ENCODE data around the gene TGM5. TPM values are rescaled to one million over a fixed set of nuclear protein-coding genes. Genes with fewer than 3 reads are reported as not detected.

Gene TGM5
- total RNA-seq, 2 experiments from 2014 or later: 0.11 to 0.22 TPM

GRCh38 chr15:43249699-43250203 is 17.0 kb downstream of the TGM5 start:
- H3K4me3 Mint-ChIP-seq: no peak overlapping the region
- peaks cover 48% of the 10 kb centered on the region for H3K4me1 Mint-ChIP-seq (ENCODE audit: low read depth)
- intact Hi-C loops (cut with micrococcal nuclease): no loop called here
- H3K27ac Mint-ChIP-seq: peak overlapping the region; percentile 76
- ChIA-PET POLR2A (interaction anchor here (1.7 kb wide), 1 partner anchor 10 kb away, joined by 5 read pairs; no protein-coding TSS in a partner anchor), CTCF (interaction anchor here (4.1 kb wide), 1 partner anchor 24 kb away, joined by 17 read pairs; no protein-coding TSS in a partner anchor)
- no peaks in the 10 kb centered on the region for H3K36me3 Mint-ChIP-seq (ENCODE audit: low read depth)
- DNase-seq (peak; percentile 70), ATAC-seq (peak; percentile 59)
- TF ChIP-seq CTCF (IDR thresholded peaks at IDR 0.05): no peak
- no peaks in the 10 kb centered on the region for H3K27me3 Mint-ChIP-seq
- no peaks in the 10 kb centered on the region for H3K9me3 Mint-ChIP-seq

GRCh38 chr15:43249236-43249635 is 17.5 kb downstream of the TGM5 start:
- intact Hi-C loops (cut with micrococcal nuclease): no loop called here
- Mint-ChIP-seq H3K9me3 (no peaks in the 10 kb centered on the region), H3K4me1 (ENCODE audit: low read depth) (peaks cover 44% of the 10 kb centered on the region), H3K27ac (peak overlapping the region; percentile 76), H3K4me3 (no peak overlapping the region), H3K36me3 (ENCODE audit: low read depth) (no peaks in the 10 kb centered on the region), H3K27me3 (no peaks in the 10 kb centered on the region)
- ChIA-PET CTCF (interaction anchor here (2.0 to 4.1 kb wide), 2 partner anchors 23 to 37 kb away, joined by 9 to 17 read pairs; no protein-coding TSS in a partner anchor), POLR2A (no interaction called here)
- DNase-seq (no peak), ATAC-seq (peak; percentile 0)
- TF ChIP-seq CTCF (IDR thresholded peaks at IDR 0.05): no peak

- H3K36me3 Mint-ChIP-seq (ENCODE audit: low read depth): no peaks in the 10 kb centered on the region
- peaks cover 2% of the 10 kb centered on the region for H3K27me3 Mint-ChIP-seq
- no peak overlapping the region for H3K27ac Mint-ChIP-seq
- ATAC-seq: no peak
- no peak for DNase-seq
- ChIA-PET POLR2A (interaction anchor here (0.6 kb wide), 1 partner anchor 1167 kb away, joined by 4 read pairs; no protein-coding TSS in a partner anchor), CTCF (interaction anchor here (0.9 to 4.1 kb wide), 4 partner anchors 17 to 39 kb away, joined by 3 to 17 read pairs (median 4); no protein-coding TSS in a partner anchor)
- intact Hi-C loops (cut with micrococcal nuclease): no loop called here
- H3K4me3 Mint-ChIP-seq: no peak overlapping the region
- H3K4me1 Mint-ChIP-seq (ENCODE audit: low read depth): peaks cover 20% of the 10 kb centered on the region
- no peak for TF ChIP-seq CTCF (IDR thresholded peaks at IDR 0.05)
- no peaks in the 10 kb centered on the region for H3K9me3 Mint-ChIP-seq
Observed at GRCh38 chr15:43246261-43246774, 20.4 kb downstream of the TGM5 start.

GRCh38 chr15:43244092-43244491 is 22.6 kb downstream of the TGM5 start:
- Mint-ChIP-seq H3K36me3 (ENCODE audit: low read depth) (no peaks in the 10 kb centered on the region), H3K9me3 (no peaks in the 10 kb centered on the region), H3K27ac (no peak overlapping the region), H3K4me3 (no peak overlapping the region), H3K4me1 (ENCODE audit: low read depth) (peaks cover 10% of the 10 kb centered on the region), H3K27me3 (peaks cover 2% of the 10 kb centered on the region)
- POLR2A ChIA-PET: no interaction called here
- intact Hi-C loops (cut with micrococcal nuclease): no loop called here
- DNase-seq (no peak), ATAC-seq (no peak)
- no peak for TF ChIP-seq CTCF (IDR thresholded peaks at IDR 0.05)
- CTCF ChIA-PET: interaction anchor here (0.6 to 2.1 kb wide), 2 partner anchors 18 to 173 kb away, joined by 3 to 7 read pairs; no protein-coding TSS in a partner anchor

GRCh38 chr15:43243020-43243645 is 23.6 kb downstream of the TGM5 start:
- intact Hi-C loops (cut with micrococcal nuclease): no loop called here
- ChIA-PET CTCF (interaction anchor here (2.1 to 3.2 kb wide), 2 partner anchors 17 to 43 kb away, joined by 7 to 18 read pairs; no protein-coding TSS in a partner anchor), POLR2A (no interaction called here)
- peaks cover 2% of the 10 kb centered on the region for H3K27me3 Mint-ChIP-seq
- no peak overlapping the region for H3K27ac Mint-ChIP-seq
- H3K4me3 Mint-ChIP-seq: no peak overlapping the region
- no peak for TF ChIP-seq CTCF (IDR thresholded peaks at IDR 0.05)
- no peaks in the 10 kb centered on the region for H3K9me3 Mint-ChIP-seq
- ATAC-seq (no peak), DNase-seq (no peak)
- H3K4me1 Mint-ChIP-seq (ENCODE audit: low read depth): peaks cover 12% of the 10 kb centered on the region
- no peaks in the 10 kb centered on the region for H3K36me3 Mint-ChIP-seq (ENCODE audit: low read depth)
